Esophagus (tissue), 2 donors: Measurements from ENCODE around the gene HFM1. TPM values are rescaled to one million over a fixed set of nuclear protein-coding genes. Genes with fewer than 3 reads are reported as not detected.
"Not testable (repeated sequence)": the region's sequence is repeated elsewhere in the genome, so short reads cannot be mapped to it uniquely, and the experiment has no call there.

Experiments used
- H3K27ac ChIP-seq, 2 donors: one replicate each; pipeline ENCODE4 v1.5.1; 2013; ENCODE audit warnings: low read depth in 2 of 2, mild to moderate bottlenecking in 2 of 2, inconsistent platforms in 1 of 2, low read length in 1 of 2, moderate library complexity in 1 of 2
- H3K27me3 ChIP-seq, 2 donors: one replicate each; pipeline ENCODE4 v1.6.1; 2013; ENCODE audit warnings: low read length in 2 of 2, control low read depth in 1 of 2, mild to moderate bottlenecking in 1 of 2; ENCODE audit not compliant: insufficient read depth in 2 of 2, control insufficient read depth in 1 of 2
- H3K36me3 ChIP-seq, 2 donors: one replicate each; pipeline ENCODE4 v1.6.1; 2013; ENCODE audit warnings: low read length in 1 of 2; ENCODE audit not compliant: control insufficient read depth in 2 of 2, insufficient read depth in 2 of 2
- H3K4me1 ChIP-seq, 2 donors: one replicate each; pipeline ENCODE4 v1.6.1; 2013; ENCODE audit warnings: low read length in 1 of 2; ENCODE audit not compliant: control insufficient read depth in 2 of 2, insufficient read depth in 2 of 2
- H3K4me3 ChIP-seq, 2 donors: one replicate each; pipeline ENCODE4 v1.5.1; 2013; ENCODE audit warnings: low read length in 2 of 2, mild to moderate bottlenecking in 2 of 2, low read depth in 1 of 2, moderate library complexity in 1 of 2
- H3K9me3 ChIP-seq, 2 donors: one replicate each; pipeline ENCODE4 v1.6.1; 2013; ENCODE audit warnings: mild to moderate bottlenecking in 2 of 2, low read depth in 1 of 2, low read length in 1 of 2, moderate library complexity in 1 of 2; ENCODE audit not compliant: control insufficient read depth in 2 of 2, insufficient read depth in 1 of 2
- WGBS, 2 donors: extraction: QIAGEN DNeasy Blood & Tissue Kit; methylation state at CpG; one replicate each; pipeline ENCODE4 v1.1.7; 2013; 5-methylcytosine and 5-hydroxymethylcytosine counted together
- polyA plus RNA-seq, 2 donors: library from polyadenylated mRNA; stranded (reverse); fragments of 200-250 nt; gene quantifications; one replicate each; pipeline ENCODE4 v1.2.3, GENCODE V29; 2013
- donor health status: healthy with polysubstance abuse.
- donor health status: Bipolar disorder and iron deficiency.

HFM1 gene
- polyA plus RNA-seq, 2 donors: 0.12 to 0.18 TPM

- 62 to 65% methylated on average over 2 of the region's 2 CpGs for WGBS, 2 donors
- H3K4me3 ChIP-seq: no peak overlapping the region
- H3K36me3 ChIP-seq: no peaks in the 10 kb centered on the region
- no peaks in the 10 kb centered on the region for H3K27me3 ChIP-seq
- no peaks in the 10 kb centered on the region for H3K4me1 ChIP-seq
- no peak overlapping the region for H3K27ac ChIP-seq
- no peaks in the 10 kb centered on the region for H3K9me3 ChIP-seq
These were observed 21.2 kb downstream of the HFM1 start for GRCh38 chr1:91383456-91383855.

DNA sequence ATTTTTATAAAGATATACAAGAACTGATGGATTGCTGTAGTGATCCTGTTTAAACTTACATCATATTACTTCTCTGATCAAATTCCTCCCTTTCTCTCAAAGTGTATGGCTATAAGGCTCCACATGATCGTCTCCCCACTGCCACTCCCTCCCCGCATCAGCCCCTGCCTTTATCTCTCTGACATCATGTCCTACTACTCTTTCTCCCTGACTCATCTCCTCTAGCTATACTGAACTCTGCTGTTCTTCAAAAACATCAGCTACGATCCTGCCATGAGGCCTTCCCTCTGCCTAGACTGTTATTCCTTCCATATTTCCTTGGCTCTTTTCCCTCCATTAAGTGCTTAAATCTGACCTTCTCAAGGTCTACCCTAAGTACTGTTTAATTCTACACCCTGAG lies 22.8 kb downstream of the HFM1 start:
- Histone ChIP-seq H3K4me1 (no peaks in the 10 kb centered on the region), H3K36me3 (no peaks in the 10 kb centered on the region), H3K27ac (no peak overlapping the region), H3K9me3 (no peaks in the 10 kb centered on the region), H3K4me3 (no peak overlapping the region), H3K27me3 (no peaks in the 10 kb centered on the region)
- WGBS, 2 donors: 71 to 81% methylated on average over 3 of the region's 3 CpGs

DNA sequence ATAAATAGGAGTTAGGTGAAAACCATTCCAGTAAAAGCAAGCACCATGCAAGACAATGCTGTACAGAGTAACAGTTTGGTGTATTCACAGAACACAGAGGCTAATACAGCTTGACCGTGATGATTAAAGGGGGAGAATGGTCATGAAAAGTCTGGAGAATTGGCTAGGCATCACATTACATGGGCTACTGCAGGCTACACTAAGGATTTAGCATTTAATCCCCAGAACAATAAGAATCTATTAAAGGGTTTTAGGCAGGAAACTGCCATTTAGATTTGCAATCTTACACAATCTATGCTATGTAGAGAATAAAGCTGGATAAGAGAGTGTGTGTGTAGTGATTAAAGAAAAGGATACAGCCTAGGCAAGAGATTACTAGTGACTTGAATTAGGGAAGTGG lies 30.6 kb downstream of the HFM1 start:
- Histone ChIP-seq H3K27me3 (no peaks in the 10 kb centered on the region), H3K4me3 (no peak overlapping the region), H3K9me3 (no peaks in the 10 kb centered on the region), H3K4me1 (no peaks in the 10 kb centered on the region), H3K36me3 (no peaks in the 10 kb centered on the region), H3K27ac (no peak overlapping the region)
- WGBS, 2 donors: 67 to 73% methylated on average over 1 of the region's 1 CpG

DNA sequence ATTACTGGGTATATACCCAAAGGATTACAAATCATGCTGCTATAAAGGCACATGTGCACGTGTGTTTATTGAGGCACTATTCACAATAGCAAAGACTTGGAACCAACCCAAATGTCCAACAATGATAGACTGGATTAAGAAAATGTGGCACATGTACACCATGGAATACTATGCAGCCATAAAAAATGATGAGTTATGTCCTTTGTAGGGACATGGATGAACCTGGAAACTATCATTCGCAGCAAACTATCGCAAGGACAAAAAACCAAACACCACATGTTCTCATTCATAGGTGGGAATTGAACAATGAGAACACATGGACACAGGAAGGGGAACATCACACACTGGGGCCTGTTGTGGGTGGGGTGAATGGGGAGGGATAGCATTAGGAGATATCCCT lies 32.4 kb downstream of the HFM1 start:
- not testable (repeated sequence) for H3K36me3 ChIP-seq, H3K27ac ChIP-seq, H3K4me3 ChIP-seq, H3K4me1 ChIP-seq, H3K27me3 ChIP-seq, H3K9me3 ChIP-seq
- WGBS, 2 donors: 93 to 97% methylated on average over 3 of the region's 3 CpGs

- no peaks in the 10 kb centered on the region for H3K36me3 ChIP-seq
- H3K27ac ChIP-seq: no peak overlapping the region
- H3K4me1 ChIP-seq: no peaks in the 10 kb centered on the region
- 90 to 94% methylated on average over 2 of the region's 2 CpGs for WGBS, 2 donors
- no peak overlapping the region for H3K4me3 ChIP-seq
- no peaks in the 10 kb centered on the region for H3K9me3 ChIP-seq
- H3K27me3 ChIP-seq: no peaks in the 10 kb centered on the region
These were observed 55.1 kb downstream of the HFM1 start for GRCh38 chr1:91349524-91349923.

GRCh38 chr1:91346824-91347223 lies 57.8 kb downstream of the HFM1 start:
- H3K4me3 ChIP-seq: no peak overlapping the region
- no peaks in the 10 kb centered on the region for H3K4me1 ChIP-seq
- H3K36me3 ChIP-seq: no peaks in the 10 kb centered on the region
- H3K27ac ChIP-seq: no peak overlapping the region
- H3K9me3 ChIP-seq: no peaks in the 10 kb centered on the region
- no peaks in the 10 kb centered on the region for H3K27me3 ChIP-seq
- 88 to 90% methylated on average over 3 of the region's 3 CpGs for WGBS, 2 donors

GRCh38 chr1:91345395-91346005 lies 59.1 kb downstream of the HFM1 start:
- no peak overlapping the region for H3K27ac ChIP-seq
- WGBS, 2 donors: 51 to 56% methylated on average over 4 of the region's 4 CpGs
- no peaks in the 10 kb centered on the region for H3K9me3 ChIP-seq
- H3K36me3 ChIP-seq: no peaks in the 10 kb centered on the region
- no peak overlapping the region for H3K4me3 ChIP-seq
- no peaks in the 10 kb centered on the region for H3K27me3 ChIP-seq
- H3K4me1 ChIP-seq: no peaks in the 10 kb centered on the region

DNA sequence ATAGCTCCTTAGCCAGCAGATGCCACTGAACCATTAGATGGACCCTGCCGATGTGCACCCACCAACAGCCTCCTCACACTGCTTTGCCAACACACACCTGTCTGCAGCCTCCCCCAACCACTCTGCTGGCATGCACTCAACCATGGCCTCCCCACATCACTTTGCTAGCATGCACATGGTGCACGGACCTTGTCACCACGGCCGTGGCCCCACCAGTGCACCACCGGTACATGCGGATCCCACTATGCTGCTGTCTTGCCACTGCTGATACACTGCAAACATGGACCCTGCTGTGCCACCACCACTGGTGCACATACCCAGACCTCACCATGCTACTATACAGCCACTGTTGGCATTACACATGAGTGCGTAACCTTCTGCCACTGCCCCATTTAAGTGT lies 66.1 kb downstream of the HFM1 start:
- no peak overlapping the region for H3K4me3 ChIP-seq
- H3K9me3 ChIP-seq: peaks cover 2 to 5% of the 10 kb centered on the region in 2 donors
- H3K36me3 ChIP-seq: no peaks in the 10 kb centered on the region
- H3K4me1 ChIP-seq: peaks cover 0 to 2% of the 10 kb centered on the region in 2 donors
- no peaks in the 10 kb centered on the region for H3K27me3 ChIP-seq
- no peak overlapping the region for H3K27ac ChIP-seq
- 92 to 95% methylated on average over 7 of the region's 7 CpGs for WGBS, 2 donors

DNA sequence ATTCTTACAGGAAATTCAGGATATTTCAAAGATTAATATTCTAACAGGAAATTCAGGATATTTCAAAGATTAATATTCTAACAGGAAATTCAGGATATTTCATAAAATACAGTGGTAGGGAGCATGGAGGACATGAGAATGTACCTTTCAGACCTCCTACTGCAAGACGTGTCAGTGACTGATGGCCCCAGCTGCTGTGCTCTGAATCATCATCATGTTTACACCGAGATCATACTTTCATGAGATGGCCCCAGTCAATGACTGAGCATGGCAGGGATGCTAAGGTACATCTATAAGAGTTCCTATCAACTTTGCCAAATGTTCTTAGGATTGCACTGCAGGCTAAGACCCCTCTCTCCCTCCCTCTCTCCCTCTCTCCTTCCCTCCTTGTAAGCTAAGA lies 69.0 kb downstream of the HFM1 start:
- H3K27ac ChIP-seq: no peak overlapping the region
- whole genome bisulfite sequencing, 2 donors: 51 to 55% methylated on average over 2 of the region's 2 CpGs
- H3K4me1 ChIP-seq: peaks cover 0 to 2% of the 10 kb centered on the region in 2 donors
- no peak overlapping the region for H3K4me3 ChIP-seq
- no peaks in the 10 kb centered on the region for H3K36me3 ChIP-seq
- no peaks in the 10 kb centered on the region for H3K27me3 ChIP-seq
- peaks cover 2 to 5% of the 10 kb centered on the region in 2 donors for H3K9me3 ChIP-seq

DNA sequence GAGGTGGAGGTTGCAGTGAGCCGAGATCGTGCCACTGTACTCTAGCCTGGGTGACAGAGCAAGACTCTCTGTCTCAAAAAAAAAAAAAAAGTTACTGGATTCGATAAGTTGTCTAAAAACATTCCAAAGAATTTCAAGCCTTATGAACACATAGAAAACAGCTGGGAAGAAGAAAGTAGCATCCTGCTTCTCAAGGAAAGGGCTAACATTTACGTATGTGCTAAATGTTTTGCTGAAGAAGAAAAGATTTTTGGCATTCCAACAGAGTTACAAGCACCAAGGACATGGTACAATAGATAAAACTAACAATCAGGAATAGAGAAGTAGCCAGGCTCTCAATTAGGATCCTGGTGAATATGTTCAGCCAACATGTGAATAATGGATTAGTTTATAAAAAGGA lies 69.8 kb downstream of the HFM1 start:
- Histone ChIP-seq H3K4me1 (peaks cover 0 to 2% of the 10 kb centered on the region in 2 donors), H3K36me3 (no peaks in the 10 kb centered on the region), H3K27me3 (no peaks in the 10 kb centered on the region), H3K9me3 (peaks cover 2 to 5% of the 10 kb centered on the region in 2 donors), H3K27ac (no peak overlapping the region), H3K4me3 (no peak overlapping the region)
- WGBS, 2 donors: 81 to 90% methylated on average over 4 of the region's 4 CpGs
